ENCODE data around the gene PCYT1A.

DNA sequence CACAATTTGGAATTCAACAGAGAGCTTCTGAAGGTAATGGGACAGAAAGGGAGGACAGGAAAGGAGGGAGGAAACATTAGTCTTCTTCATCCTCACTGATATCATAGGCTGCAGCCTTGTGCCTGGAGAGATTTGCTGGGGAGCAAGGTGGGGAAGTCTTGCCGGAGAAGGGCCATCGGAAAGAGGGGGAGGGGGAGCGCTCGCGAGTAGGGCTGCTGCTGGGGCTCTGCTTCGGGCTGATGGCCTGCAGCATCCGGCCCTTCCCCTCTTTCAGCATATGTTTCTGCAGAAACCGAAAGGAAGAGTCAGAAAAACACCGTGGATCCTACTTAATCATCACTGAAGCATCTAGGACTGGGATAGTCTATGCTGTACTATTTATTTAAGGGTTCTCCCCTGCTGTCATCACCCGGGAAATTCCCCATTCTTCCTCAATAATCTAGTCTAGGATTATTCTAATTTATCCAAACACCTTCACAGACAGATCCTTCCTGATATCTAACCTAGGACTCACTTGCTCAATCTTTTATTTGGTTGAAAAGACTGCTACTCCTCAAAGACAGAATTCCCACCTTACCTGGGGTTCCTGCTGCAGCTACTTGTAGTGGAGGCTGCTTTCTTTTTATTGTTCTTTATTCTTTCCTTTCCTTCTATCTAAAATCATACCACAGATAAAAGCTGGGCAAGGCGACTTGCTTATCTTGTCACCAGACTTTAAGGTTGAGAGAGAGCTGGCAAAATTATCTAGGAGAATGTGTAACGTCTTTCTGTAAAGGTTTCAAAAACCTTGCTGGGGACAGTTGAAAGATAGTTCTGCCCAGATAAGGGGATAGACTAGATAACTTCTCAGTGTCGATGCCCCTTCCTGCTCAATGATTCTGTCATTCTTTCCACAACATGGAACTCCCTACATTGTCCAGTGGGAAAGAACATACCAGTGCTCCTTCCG lies 48.6 kb downstream of the PCYT1A start:
- TF ChIP-seq POLR2A (IDR thresholded peaks at IDR 0.05; ENCODE audit: low read length) (no peak), GATA1 (IDR thresholded peaks at IDR 0.05; ENCODE audit: low read depth, low read length) (no peak)

Data from erythroblast (primary cell).